PFSK-1 (cell line): ENCODE results near the gene EPM2AIP1.

ENCODE experiments used
- FOXP2 ChIP-seq: optimal IDR thresholded peaks from 2 replicates; pipeline ENCODE3; 2011; ENCODE audit warnings: borderline replicate concordance, control low read depth, inconsistent platforms; ENCODE audit not compliant: insufficient read depth; ENCODE audit errors: extremely low read length, extremely low read depth
- TAF1 ChIP-seq: IDR thresholded peaks from 2 replicates; pipeline ENCODE4 v1.6.1; 2012; ENCODE audit warnings: low read length, control low read depth, borderline replicate concordance; ENCODE audit not compliant: insufficient read depth

DNA sequence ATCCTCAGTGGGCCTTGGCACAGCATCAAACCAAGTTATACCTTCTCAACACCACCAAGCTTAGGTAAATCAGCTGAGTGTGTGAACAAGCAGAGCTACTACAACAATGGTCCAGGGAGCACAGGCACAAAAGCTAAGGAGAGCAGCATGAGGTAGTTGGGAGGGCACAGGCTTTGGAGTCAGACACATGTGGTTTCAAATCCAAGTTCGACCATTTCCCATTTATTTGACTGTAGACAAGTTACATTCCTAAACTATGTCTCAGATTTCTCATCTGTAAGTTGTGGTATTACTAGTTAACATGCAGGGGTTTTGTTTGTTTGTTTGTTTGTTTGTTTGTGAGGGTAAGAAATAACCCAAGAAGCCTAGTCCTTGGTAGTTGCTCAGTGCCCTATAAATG lies 47.3 kb upstream of the EPM2AIP1 start:
- TF ChIP-seq TAF1: no peak
- no peak for TF ChIP-seq FOXP2
